Transverse colon (tissue), 4 donors: ENCODE data around the gene PAPPA. TPM values are rescaled to one million over a fixed set of nuclear protein-coding genes. Genes with fewer than 3 reads are reported as not detected.

ENCODE experiments used
- DNase-seq: peaks from one replicate; pipeline ENCODE4 v3.0.0-alpha.2; 2019
- H3K27ac ChIP-seq, 4 donors: fragments of 200-600 bp; sonication (generic); 2 replicates each; pipeline ENCODE4 v1.5.1; 2016 to 2018; ENCODE audit warnings: inconsistent platforms in 4 of 4
- H3K27me3 ChIP-seq: fragments of 200-600 bp; sonication (generic); 2 replicates; pipeline ENCODE4 v1.5.1; 2017; ENCODE audit warnings: inconsistent platforms
- H3K36me3 ChIP-seq, 4 donors: fragments of 200-600 bp; sonication (generic); 2 replicates each; pipeline ENCODE4 v1.5.1; 2017 to 2019; ENCODE audit warnings: inconsistent platforms in 4 of 4
- H3K4me1 ChIP-seq, 4 donors: fragments of 200-600 bp; sonication (generic); 2 replicates each; pipeline ENCODE4 v1.5.1; 2017 to 2020; ENCODE audit warnings: inconsistent platforms in 4 of 4
- H3K4me3 ChIP-seq, 4 donors: fragments of 200-600 bp; sonication (generic); 1 replicate in 1 of 4; 2 replicates in 3 of 4; pipeline versions ENCODE4 v1.5.1 to v1.6.1; 2017 to 2019; ENCODE audit warnings: inconsistent platforms in 4 of 4
- H3K9me3 ChIP-seq, 2 donors: fragments of 200-600 bp; sonication (generic); 2 replicates each; pipeline ENCODE4 v1.5.1; 2017 to 2019; ENCODE audit warnings: inconsistent platforms in 2 of 2
- EP300 ChIP-seq: sonication (generic); formaldehyde crosslinking; IDR thresholded peaks from one replicate; pipeline ENCODE4 v1.6.1; 2017; ENCODE audit warnings: antibody characterized with exemption, low read depth
- POLR2A ChIP-seq: fragments of 450-650 bp; IDR thresholded peaks from one replicate; pipeline ENCODE4 v1.6.1; 2016; ENCODE audit warnings: antibody characterized with exemption, mild to moderate bottlenecking, moderate library complexity
- POLR2AphosphoS5 ChIP-seq, 3 donors: sonication (generic); formaldehyde crosslinking; IDR thresholded peaks; one replicate each; pipeline ENCODE4 v1.6.1; 2016; ENCODE audit warnings: antibody characterized with exemption in 3 of 3
- WGBS, 2 donors: methylation state at CpG; one replicate each; pipeline ENCODE4 v1.1.5; 2018; ENCODE audit warnings: low coverage in 1 of 2; 5-methylcytosine and 5-hydroxymethylcytosine counted together
- in situ Hi-C, 4 donors: fragments of 200-750 bp; cut with MboI; loops; one replicate each; pipeline versions ENCODE4 v1.15.0 to v1.15.1; 2017; ENCODE audit warnings: low sequenced_read_pairs in 3 of 4, low pct_ligation_motif_present in 1 of 4, low pct_unique_long_range_greater_than_20kb in 1 of 4
- intact Hi-C: fragments of 100-400 bp; cut with DNase I; formaldehyde crosslinking; loops from one replicate; pipeline ENCODE4 v1.15.1; 2023; ENCODE audit warnings: low total_unique reads
- total RNA-seq, 4 donors: library from RNA; depleted of rRNA; stranded (reverse); fragments of >200 nt; gene quantifications; one replicate each; pipeline ENCODE4 v1.1.0, GENCODE V29; 2016
- TF ChIP-seq, protein P1 (sequence below), 5 experiments: fragments of 200-600 bp in 3 of 5; fragments of 450-650 bp in 2 of 5; sonication (generic) in 3 of 5; IDR thresholded peaks; 1 replicate in 2 of 5; 2 replicates in 3 of 5; pipeline ENCODE4 v1.5.1; 2016 to 2017; ENCODE audit warnings: antibody characterized with exemption in 5 of 5, inconsistent platforms in 3 of 5, mild to moderate bottlenecking in 2 of 5, moderate library complexity in 1 of 5

Gene PAPPA
- total RNA-seq, 4 donors from 2014 or later: 0.37 to 4.4 (median 1.4) TPM

DNA sequence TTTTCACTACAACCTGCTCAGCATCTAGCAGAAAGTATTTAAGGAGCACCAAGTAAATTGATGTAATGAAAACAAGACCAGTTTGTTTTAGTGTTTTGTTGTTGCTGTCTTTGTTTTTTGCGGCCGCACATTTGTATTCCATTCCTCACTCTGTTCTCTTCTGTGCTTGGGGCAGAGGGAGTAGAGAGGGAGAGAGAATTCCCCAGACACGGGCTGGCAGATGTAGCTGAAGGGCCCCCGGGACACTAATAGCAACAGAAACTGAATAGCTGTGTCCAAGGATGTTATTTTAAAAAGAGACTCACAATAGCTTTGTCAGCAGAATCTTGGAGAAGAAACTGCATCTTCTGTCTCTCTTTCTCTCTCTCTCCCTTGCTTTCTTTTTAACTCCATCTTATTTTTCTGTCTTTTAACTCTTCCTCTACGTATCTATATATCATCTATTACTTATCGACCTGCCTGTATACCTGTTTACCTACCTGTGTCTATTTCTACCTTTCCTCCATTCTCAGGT lies 145.3 kb downstream of the PAPPA start:
- Histone ChIP-seq H3K4me1 (no peaks in the 10 kb centered on the region), H3K4me3 (no peak overlapping the region), H3K36me3 (no peaks in the 10 kb centered on the region), H3K27me3 (no peaks in the 10 kb centered on the region), H3K27ac (no peak overlapping the region), H3K9me3 (no peaks in the 10 kb centered on the region)
- in situ Hi-C loops (no loop called here), intact Hi-C loops (no loop called here)
- no peak for TF ChIP-seq EP300
- TF ChIP-seq POLR2A: no peak
- TF ChIP-seq POLR2AphosphoS5 (IDR thresholded peaks at IDR 0.05): no peak
- TF ChIP-seq, protein P1, sequence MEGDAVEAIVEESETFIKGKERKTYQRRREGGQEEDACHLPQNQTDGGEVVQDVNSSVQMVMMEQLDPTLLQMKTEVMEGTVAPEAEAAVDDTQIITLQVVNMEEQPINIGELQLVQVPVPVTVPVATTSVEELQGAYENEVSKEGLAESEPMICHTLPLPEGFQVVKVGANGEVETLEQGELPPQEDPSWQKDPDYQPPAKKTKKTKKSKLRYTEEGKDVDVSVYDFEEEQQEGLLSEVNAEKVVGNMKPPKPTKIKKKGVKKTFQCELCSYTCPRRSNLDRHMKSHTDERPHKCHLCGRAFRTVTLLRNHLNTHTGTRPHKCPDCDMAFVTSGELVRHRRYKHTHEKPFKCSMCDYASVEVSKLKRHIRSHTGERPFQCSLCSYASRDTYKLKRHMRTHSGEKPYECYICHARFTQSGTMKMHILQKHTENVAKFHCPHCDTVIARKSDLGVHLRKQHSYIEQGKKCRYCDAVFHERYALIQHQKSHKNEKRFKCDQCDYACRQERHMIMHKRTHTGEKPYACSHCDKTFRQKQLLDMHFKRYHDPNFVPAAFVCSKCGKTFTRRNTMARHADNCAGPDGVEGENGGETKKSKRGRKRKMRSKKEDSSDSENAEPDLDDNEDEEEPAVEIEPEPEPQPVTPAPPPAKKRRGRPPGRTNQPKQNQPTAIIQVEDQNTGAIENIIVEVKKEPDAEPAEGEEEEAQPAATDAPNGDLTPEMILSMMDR (IDR thresholded peaks at IDR 0.05): no peak
- no peak for DNase-seq
- 68 to 69% methylated on average over 6 of the region's 6 CpGs for WGBS, 2 donors

DNA sequence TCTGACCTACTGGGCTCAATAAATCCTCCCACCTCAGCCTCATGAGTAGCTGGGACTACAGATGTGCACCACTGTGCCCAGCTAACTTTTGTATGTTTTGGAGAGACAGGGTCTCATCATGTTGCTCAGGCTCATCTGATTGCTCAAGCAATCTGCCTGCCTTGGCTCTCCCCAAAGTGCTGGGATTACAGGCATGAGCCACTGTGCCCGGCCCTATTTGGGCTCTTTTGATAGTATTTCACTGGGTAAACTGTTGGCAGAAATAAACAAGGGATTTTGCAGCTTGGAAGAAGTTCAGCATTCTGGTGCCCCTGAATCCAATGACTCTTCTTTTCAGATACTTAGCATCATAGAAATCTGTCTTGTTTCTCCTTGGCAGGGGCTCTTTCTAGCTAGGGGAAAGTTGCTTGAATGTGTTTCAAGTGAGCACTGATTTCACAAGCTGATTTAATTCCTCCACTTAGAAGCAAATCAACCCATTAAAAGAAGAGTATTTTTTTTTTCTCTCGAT lies 146.8 kb downstream of the PAPPA start:
- WGBS, 2 donors: 61 to 88% methylated on average over 2 of the region's 2 CpGs
- H3K9me3 ChIP-seq: no peaks in the 10 kb centered on the region
- H3K27me3 ChIP-seq: no peaks in the 10 kb centered on the region
- no peaks in the 10 kb centered on the region for H3K36me3 ChIP-seq
- H3K27ac ChIP-seq: no peak overlapping the region
- no peaks in the 10 kb centered on the region for H3K4me1 ChIP-seq
- in situ Hi-C loops: loop anchor here in 1 of 4 donors (25.0 kb wide), 1 partner anchor 112 kb away; no protein-coding TSS in a partner anchor
- intact Hi-C loops: no loop called here
- DNase-seq: no peak
- no peak overlapping the region for H3K4me3 ChIP-seq
- TF ChIP-seq POLR2A (no peak), POLR2AphosphoS5 (IDR thresholded peaks at IDR 0.05) (no peak), EP300 (no peak)
- TF ChIP-seq, protein P1 (IDR thresholded peaks at IDR 0.05): no peak

DNA sequence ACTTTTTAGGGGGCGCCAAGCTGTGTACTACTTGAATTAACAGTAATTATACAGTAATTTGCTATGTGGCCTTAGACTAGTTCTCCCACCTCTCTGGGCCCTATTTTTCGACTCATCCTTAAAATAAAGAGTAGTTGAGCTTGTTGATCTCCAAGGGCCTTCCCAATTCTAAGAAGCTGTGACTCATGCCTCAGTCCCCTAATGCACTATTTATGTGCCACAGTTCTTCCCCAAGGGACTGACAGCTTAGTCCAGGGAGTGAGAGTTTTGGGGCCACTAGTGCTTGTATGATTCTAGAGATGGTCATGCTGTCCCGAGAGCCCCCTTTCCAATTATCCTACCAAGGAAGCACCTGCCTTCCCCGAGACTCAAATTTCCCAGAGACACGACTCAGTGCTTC lies 149.7 kb downstream of the PAPPA start:
- in situ Hi-C loops: loop anchor here in 1 of 4 donors (25.0 kb wide), 1 partner anchor 109 kb away; no protein-coding TSS in a partner anchor
- H3K9me3 ChIP-seq: no peaks in the 10 kb centered on the region
- intact Hi-C loops: no loop called here
- WGBS, 2 donors: 75 to 84% methylated on average over 2 to 5 of the region's 5 CpGs
- TF ChIP-seq POLR2AphosphoS5 (IDR thresholded peaks at IDR 0.05): no peak
- no peak for TF ChIP-seq POLR2A
- TF ChIP-seq, protein P1 (IDR thresholded peaks at IDR 0.05): no peak
- TF ChIP-seq EP300: no peak
- no peaks in the 10 kb centered on the region for H3K4me1 ChIP-seq
- no peak overlapping the region for H3K27ac ChIP-seq
- H3K27me3 ChIP-seq: no peaks in the 10 kb centered on the region
- no peaks in the 10 kb centered on the region for H3K36me3 ChIP-seq
- no peak overlapping the region for H3K4me3 ChIP-seq
- DNase-seq: no peak

DNA sequence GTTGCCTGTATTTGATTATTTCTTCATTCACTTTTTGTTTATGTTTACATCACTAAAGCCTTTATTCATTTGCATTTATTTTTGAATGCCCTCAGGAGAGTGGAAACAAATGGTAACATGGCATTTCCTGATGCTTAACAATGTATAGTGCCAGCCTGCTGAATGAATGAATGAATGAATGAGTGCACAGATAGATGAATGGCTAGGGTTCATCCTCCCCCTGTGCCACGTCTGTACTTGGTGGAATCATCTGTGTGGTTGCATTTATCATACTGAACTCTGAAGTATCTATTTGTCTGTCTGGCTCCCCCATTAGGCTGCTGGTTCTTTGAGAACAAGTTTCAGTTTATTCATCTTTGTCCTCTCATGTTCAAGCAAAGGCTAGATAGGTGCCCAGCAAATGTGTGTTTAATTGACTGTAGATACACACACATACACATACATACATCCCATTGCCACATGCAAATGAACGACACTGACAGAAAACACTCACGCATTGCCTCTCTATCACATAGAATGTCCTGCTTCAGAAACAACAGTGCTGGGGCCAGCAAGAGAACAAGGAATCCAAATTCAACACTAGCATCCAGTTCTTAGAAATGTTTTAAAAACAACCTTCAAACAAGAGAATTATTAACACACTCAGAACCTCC lies 150.4 kb downstream of the PAPPA start:
- DNase-seq: no peak
- no peaks in the 10 kb centered on the region for H3K4me1 ChIP-seq
- H3K9me3 ChIP-seq: no peaks in the 10 kb centered on the region
- H3K4me3 ChIP-seq: no peak overlapping the region
- intact Hi-C loops (no loop called here), in situ Hi-C loops (loop anchor here in 1 of 4 donors (25.0 kb wide), 1 partner anchor 108 kb away; no protein-coding TSS in a partner anchor)
- WGBS, 2 donors: 77 to 84% methylated on average over 3 of the region's 3 CpGs
- no peaks in the 10 kb centered on the region for H3K27me3 ChIP-seq
- TF ChIP-seq EP300: no peak
- no peak for TF ChIP-seq POLR2A
- no peak for TF ChIP-seq POLR2AphosphoS5 (IDR thresholded peaks at IDR 0.05)
- TF ChIP-seq, protein P1 (IDR thresholded peaks at IDR 0.05): no peak
- H3K36me3 ChIP-seq: no peaks in the 10 kb centered on the region
- H3K27ac ChIP-seq: no peak overlapping the region
